Thyroid gland (tissue), 4 donors: ENCODE results near the gene HTR7. TPM values are rescaled to one million over a fixed set of nuclear protein-coding genes. Genes with fewer than 3 reads are reported as not detected.

Source experiments
- DNase-seq, 2 donors: peaks; one replicate each; pipeline ENCODE4 v3.0.0-alpha.2; 2019
- H3K27ac ChIP-seq, 3 donors: fragments of 200-600 bp; sonication (generic); 1 replicate in 2 of 3; 2 replicates in 1 of 3; pipeline ENCODE4 v1.5.1; 2016 to 2019; ENCODE audit warnings: mild to moderate bottlenecking in 1 of 3, moderate library complexity in 1 of 3
- H3K27me3 ChIP-seq: fragments of 200-600 bp; sonication (generic); one replicate; pipeline ENCODE4 v1.5.1; 2019
- H3K36me3 ChIP-seq, 2 donors: fragments of 200-600 bp; sonication (generic); one replicate each; pipeline ENCODE4 v1.5.1; 2016 to 2019
- H3K4me1 ChIP-seq, 2 donors: fragments of 200-600 bp; sonication (generic); one replicate each; pipeline ENCODE4 v1.5.1; 2017 to 2019
- H3K4me3 ChIP-seq, 3 donors: fragments of 200-600 bp; sonication (generic); replicated peaks in 1 of 3; 1 replicate in 2 of 3; 2 replicates in 1 of 3; pipeline ENCODE4 v1.5.1; 2016; ENCODE audit warnings: mild to moderate bottlenecking in 1 of 3
- H3K9me3 ChIP-seq: fragments of 200-600 bp; sonication (generic); one replicate; pipeline ENCODE4 v1.5.1; 2017
- CTCF ChIP-seq, 6 experiments: fragments of 200-600 bp in 3 of 6; fragments of 450-650 bp in 3 of 6; sonication (generic) in 3 of 6; IDR thresholded peaks; one replicate each; pipeline ENCODE4 v1.5.1; 2016 to 2019; ENCODE audit warnings: antibody characterized with exemption in 6 of 6, mild to moderate bottlenecking in 2 of 6, inconsistent platforms in 1 of 6, moderate library complexity in 1 of 6
- POLR2A ChIP-seq, 2 donors: fragments of 450-650 bp; IDR thresholded peaks; one replicate each; pipeline ENCODE4 v1.6.1; 2017; ENCODE audit warnings: antibody characterized with exemption in 2 of 2, mild to moderate bottlenecking in 2 of 2, moderate library complexity in 1 of 2
- WGBS, 2 donors: methylation state at CpG; one replicate each; pipeline ENCODE4 v1.1.5; 2017; 5-methylcytosine and 5-hydroxymethylcytosine counted together
- intact Hi-C: fragments of 100-400 bp; cut with DNase I; formaldehyde crosslinking; loops from one replicate; pipeline ENCODE4 v1.15.1; 2023
- total RNA-seq, 4 donors: library from RNA; depleted of rRNA; stranded (reverse); fragments of >200 nt; gene quantifications; one replicate each; pipeline ENCODE4 v1.2.3, GENCODE V29; 2016

The HTR7 gene
- total RNA-seq, 4 donors from 2014 or later = 0.29 TPM; not detected in 3

- Histone ChIP-seq H3K27ac (no peak overlapping the region), H3K27me3 (no peaks in the 10 kb centered on the region), H3K36me3 (no peaks in the 10 kb centered on the region), H3K4me1 (no peaks in the 10 kb centered on the region), H3K9me3 (no peaks in the 10 kb centered on the region), H3K4me3 (no peak overlapping the region)
- WGBS, 2 donors = 82 to 89% methylated on average over 1 of the region's 1 CpG
- no peak for TF ChIP-seq POLR2A (IDR thresholded peaks at IDR 0.05)
- no peak for DNase-seq
- intact Hi-C loops = no loop called here
Observed at GRCh38 chr10:90849956-90850749, 7.7 kb downstream of the HTR7 start.

GRCh38 chr10:90847436-90847835, 10.4 kb downstream of the HTR7 start:
- TF ChIP-seq POLR2A (IDR thresholded peaks at IDR 0.05) = no peak
- no peak for TF ChIP-seq CTCF (IDR thresholded peaks at IDR 0.05)
- no peaks in the 10 kb centered on the region for H3K9me3 ChIP-seq
- no peaks in the 10 kb centered on the region for H3K27me3 ChIP-seq
- 36 to 74% methylated on average over 1 of the region's 1 CpG for WGBS, 2 donors
- H3K4me1 ChIP-seq = no peaks in the 10 kb centered on the region
- H3K4me3 ChIP-seq = no peak overlapping the region
- H3K36me3 ChIP-seq = no peaks in the 10 kb centered on the region
- DNase-seq = no peak
- no peak overlapping the region for H3K27ac ChIP-seq
- intact Hi-C loops = no loop called here

- WGBS, 2 donors = 70 to 72% methylated on average over 1 of the region's 1 CpG
- no peaks in the 10 kb centered on the region for H3K4me1 ChIP-seq
- intact Hi-C loops = no loop called here
- H3K27ac ChIP-seq = no peak overlapping the region
- H3K36me3 ChIP-seq = no peaks in the 10 kb centered on the region
- no peaks in the 10 kb centered on the region for H3K9me3 ChIP-seq
- TF ChIP-seq CTCF (IDR thresholded peaks at IDR 0.05) = no peak
- TF ChIP-seq POLR2A (IDR thresholded peaks at IDR 0.05) = no peak
- no peak overlapping the region for H3K4me3 ChIP-seq
- H3K27me3 ChIP-seq = no peaks in the 10 kb centered on the region
- no peak for DNase-seq
Observed at GRCh38 chr10:90846746-90847145, 11.1 kb downstream of the HTR7 start.

- DNase-seq = no peak
- WGBS, 2 donors = 77 to 84% methylated on average over 3 of the region's 3 CpGs
Observed at GRCh38 chr10:90845726-90846125, 12.1 kb downstream of the HTR7 start.

GRCh38 chr10:90842725-90843124, 15.1 kb downstream of the HTR7 start:
- intact Hi-C loops = no loop called here
- no peaks in the 10 kb centered on the region for H3K4me1 ChIP-seq
- H3K4me3 ChIP-seq = no peak overlapping the region
- no peaks in the 10 kb centered on the region for H3K36me3 ChIP-seq
- DNase-seq = no peak
- TF ChIP-seq POLR2A (IDR thresholded peaks at IDR 0.05) (no peak), CTCF (IDR thresholded peaks at IDR 0.05) (no peak)
- WGBS, 2 donors = 76 to 82% methylated on average over 1 of the region's 1 CpG
- no peaks in the 10 kb centered on the region for H3K9me3 ChIP-seq
- H3K27ac ChIP-seq = no peak overlapping the region
- H3K27me3 ChIP-seq = no peaks in the 10 kb centered on the region

More at GRCh38 chr10:90845726-90846125, 12.1 kb downstream of the HTR7 start:
- Histone ChIP-seq H3K4me3 (no peak overlapping the region), H3K36me3 (no peaks in the 10 kb centered on the region), H3K27me3 (no peaks in the 10 kb centered on the region), H3K9me3 (no peaks in the 10 kb centered on the region), H3K27ac (no peak overlapping the region), H3K4me1 (no peaks in the 10 kb centered on the region)
- intact Hi-C loops = no loop called here
- TF ChIP-seq CTCF (IDR thresholded peaks at IDR 0.05) (no peak), POLR2A (IDR thresholded peaks at IDR 0.05) (no peak)
